Naive thymus-derived CD4-positive, alpha-beta T cell (primary cell): Measurements from ENCODE around the gene CYTH2. TPM values are rescaled to one million over a fixed set of nuclear protein-coding genes. Genes with fewer than 3 reads are reported as not detected.
A peak's percentile ranks its signal among the peaks of the same experiment; 100 is the strongest.

Experiments used
- ATAC-seq: fragments of 150-1000 bp; cut with Tn5 transposase; 2 replicates; pipeline ENCODE4 v1.10.0; 2021; ENCODE audit warnings: mild to moderate bottlenecking, moderate library complexity
- CTCF ChIA-PET: fragments of 350-600 bp; sonication (Branson Sonifier 250); formaldehyde crosslinking; loops from one replicate; lab custom pipeline; 2021; ENCODE audit warnings: antibody characterized with exemption; lab: Charles Lee
- POLR2A ChIA-PET: fragments of 350-600 bp; sonication (Branson Sonifier 250); formaldehyde crosslinking; loops from one replicate; lab custom pipeline; 2021; ENCODE audit warnings: antibody characterized with exemption, inconsistent platforms; lab: Charles Lee
- DNase-seq, 9 donors: peaks; one replicate each; pipeline versions ENCODE4 v3.0.0 to v3.0.0-alpha.2; 2020 to 2022; ENCODE audit warnings: mixed read lengths in 1 of 9
- H3K27ac ChIP-seq: one replicate; pipeline ENCODE4 v1.7.0; 2013; ENCODE audit warnings: mild to moderate bottlenecking, low read depth, low read length, moderate library complexity
- H3K27me3 ChIP-seq, 2 donors: one replicate each; pipeline ENCODE4 v1.7.0; 2013; ENCODE audit warnings: low read length in 2 of 2, mild to moderate bottlenecking in 2 of 2, moderate library complexity in 2 of 2; ENCODE audit not compliant: control insufficient read depth in 2 of 2, insufficient read depth in 2 of 2
- H3K36me3 ChIP-seq, 3 experiments: 1 replicate in 2 of 3; 2 replicates in 1 of 3; pipeline ENCODE4 v1.7.0; 2013; ENCODE audit warnings: low read length in 3 of 3, mild to moderate bottlenecking in 3 of 3, moderate library complexity in 1 of 3; ENCODE audit not compliant: insufficient read depth in 3 of 3, control insufficient read depth in 2 of 3
- H3K4me1 ChIP-seq, 2 donors: one replicate each; pipeline ENCODE4 v1.7.0; 2013; ENCODE audit warnings: low read length in 2 of 2, mild to moderate bottlenecking in 2 of 2, moderate library complexity in 1 of 2; ENCODE audit not compliant: control insufficient read depth in 2 of 2, insufficient read depth in 2 of 2
- H3K4me3 ChIP-seq: 2 replicates; pipeline ENCODE4 v1.7.0; 2013; ENCODE audit warnings: mild to moderate bottlenecking, low read length
- H3K9me3 ChIP-seq, 3 experiments: 1 replicate in 2 of 3; 2 replicates in 1 of 3; pipeline ENCODE4 v1.7.0; 2013; ENCODE audit warnings: low read length in 3 of 3; ENCODE audit not compliant: control insufficient read depth in 2 of 3
- H3K27ac Mint-ChIP-seq, 9 donors: one replicate each; pipeline ENCODE4 v1.8.0; 2020 to 2022; ENCODE audit warnings: mixed read lengths in 9 of 9, mild to moderate bottlenecking in 8 of 9, moderate library complexity in 5 of 9, inconsistent platforms in 2 of 9
- H3K27me3 Mint-ChIP-seq, 5 donors: one replicate each; pipeline ENCODE4 v1.8.0; 2021 to 2022; ENCODE audit warnings: mixed read lengths in 5 of 5, mild to moderate bottlenecking in 1 of 5
- H3K36me3 Mint-ChIP-seq, 5 donors: one replicate each; pipeline ENCODE4 v1.8.0; 2020 to 2022; ENCODE audit warnings: mixed read lengths in 5 of 5, mild to moderate bottlenecking in 3 of 5, inconsistent platforms in 1 of 5
- H3K4me1 Mint-ChIP-seq, 7 donors: one replicate each; pipeline ENCODE4 v1.8.0; 2020 to 2022; ENCODE audit warnings: mixed read lengths in 7 of 7, mild to moderate bottlenecking in 3 of 7, inconsistent platforms in 1 of 7
- H3K4me3 Mint-ChIP-seq, 10 donors: one replicate each; pipeline ENCODE4 v1.8.0; 2020 to 2022; ENCODE audit warnings: mild to moderate bottlenecking in 10 of 10, mixed read lengths in 10 of 10, moderate library complexity in 6 of 10, inconsistent platforms in 2 of 10
- H3K9me3 Mint-ChIP-seq, 11 donors: one replicate each; pipeline ENCODE4 v1.8.0; 2020 to 2022; ENCODE audit warnings: mixed read lengths in 11 of 11, mild to moderate bottlenecking in 4 of 11, inconsistent platforms in 1 of 11, moderate library complexity in 1 of 11
- intact Hi-C, 2 donors: fragments of 100-400 bp; cut with micrococcal nuclease; formaldehyde crosslinking; loops; one replicate each; pipeline ENCODE4 v1.15.1; 2023
- polyA plus RNA-seq, 2 donors: library from polyadenylated mRNA; unstranded; fragments of 300-500 nt; fragmentation: Illumina TruSeq; gene quantifications; one replicate each; pipeline ENCODE4 v1.2.3, GENCODE V29; 2021
- total RNA-seq, 6 experiments: library from RNA in 5 of 6; stranded (reverse) in 5 of 6; gene quantifications; 1 replicate in 5 of 6; 2 replicates in 1 of 6; pipeline ENCODE4 v1.2.3 and lab custom pipeline; 2021 to 2026

Gene CYTH2
- total and polyA plus RNA-seq, 7 experiments from 2014 or later, result 23.6 to 82.1 (median 49.2) TPM

- ChIA-PET CTCF (no interaction called here), POLR2A (interaction anchor here (0.8 kb wide), 1 partner anchor 12 kb away, joined by 3 read pairs; no protein-coding TSS in a partner anchor)
- Histone ChIP-seq H3K27ac (no peak overlapping the region), H3K4me1 (no peaks in the 10 kb centered on the region), H3K4me3 (no peak overlapping the region), H3K9me3 (no peaks in the 10 kb centered on the region), H3K36me3 (peaks cover 7 to 57% (median 8%) of the 10 kb centered on the region in 3 experiments), H3K27me3 (no peaks in the 10 kb centered on the region)
- Mint-ChIP-seq H3K36me3 (peaks cover 4 to 11% (median 4%) of the 10 kb centered on the region in 5 donors), H3K9me3 (no peaks in the 10 kb centered on the region), H3K27me3 (no peaks in the 10 kb centered on the region), H3K4me1 (peaks cover 4 to 11% (median 6%) of the 10 kb centered on the region in 7 donors), H3K4me3 (no peak overlapping the region), H3K27ac (no peak overlapping the region)
- DNase-seq (no peak), ATAC-seq (no peak)
- intact Hi-C loops, result no loop called here
Measured at GRCh38 chr19:48455908-48456562, 13.1 kb upstream of the CYTH2 start.

GRCh38 chr19:48456864-48457263 lies 12.3 kb upstream of the CYTH2 start:
- Histone ChIP-seq H3K9me3 (no peaks in the 10 kb centered on the region), H3K4me3 (no peak overlapping the region), H3K27ac (no peak overlapping the region), H3K36me3 (peaks cover 0 to 49% (median 0%) of the 10 kb centered on the region in 3 experiments), H3K4me1 (no peaks in the 10 kb centered on the region), H3K27me3 (no peaks in the 10 kb centered on the region)
- intact Hi-C loops, result no loop called here
- DNase-seq (no peak), ATAC-seq (no peak)
- POLR2A ChIA-PET, result interaction anchor here (0.6 kb wide), 1 partner anchor 65 kb away, joined by 3 read pairs; no protein-coding TSS in a partner anchor
- Mint-ChIP-seq H3K36me3 (peaks cover 4 to 7% (median 4%) of the 10 kb centered on the region in 5 donors), H3K4me3 (no peak overlapping the region), H3K27me3 (no peaks in the 10 kb centered on the region), H3K4me1 (peaks cover 4 to 9% (median 6%) of the 10 kb centered on the region in 7 donors), H3K27ac (no peak overlapping the region), H3K9me3 (no peaks in the 10 kb centered on the region)
- CTCF ChIA-PET, result interaction anchor here (0.5 kb wide), 1 partner anchor 49 kb away, joined by 3 read pairs; no protein-coding TSS in a partner anchor

GRCh38 chr19:48458016-48458415 lies 11.2 kb upstream of the CYTH2 start:
- no peak for DNase-seq
- no peaks in the 10 kb centered on the region for H3K9me3 ChIP-seq
- ChIA-PET POLR2A (interaction anchor here (0.6 kb wide), 1 partner anchor 10 kb away, joined by 7 read pairs; no protein-coding TSS in a partner anchor), CTCF (no interaction called here)
- no peaks in the 10 kb centered on the region for H3K27me3 ChIP-seq
- no peaks in the 10 kb centered on the region for H3K27me3 Mint-ChIP-seq
- no peaks in the 10 kb centered on the region for H3K4me1 ChIP-seq
- ATAC-seq, result no peak
- H3K36me3 ChIP-seq, result peaks cover 0 to 38% (median 0%) of the 10 kb centered on the region in 3 experiments
- no peak overlapping the region for H3K4me3 ChIP-seq
- peaks cover 3 to 7% (median 4%) of the 10 kb centered on the region in 5 donors for H3K36me3 Mint-ChIP-seq
- intact Hi-C loops, result no loop called here
- no peak overlapping the region for H3K4me3 Mint-ChIP-seq
- no peak overlapping the region for H3K27ac Mint-ChIP-seq
- H3K27ac ChIP-seq, result no peak overlapping the region
- H3K4me1 Mint-ChIP-seq, result peaks cover 4 to 9% (median 6%) of the 10 kb centered on the region in 7 donors
- no peaks in the 10 kb centered on the region for H3K9me3 Mint-ChIP-seq

GRCh38 chr19:48461651-48461981 lies 7.6 kb upstream of the CYTH2 start:
- Mint-ChIP-seq H3K4me1 (peaks cover 0 to 4% (median 0%) of the 10 kb centered on the region in 7 donors), H3K27ac (no peak overlapping the region), H3K9me3 (no peaks in the 10 kb centered on the region), H3K36me3 (peaks cover 0 to 7% (median 0%) of the 10 kb centered on the region in 5 donors), H3K4me3 (no peak overlapping the region), H3K27me3 (no peaks in the 10 kb centered on the region)
- ATAC-seq, result no peak
- H3K36me3 ChIP-seq, result peaks cover 0 to 5% (median 0%) of the 10 kb centered on the region in 3 experiments
- DNase-seq, result no peak
- H3K27me3 ChIP-seq, result no peaks in the 10 kb centered on the region
- ChIA-PET POLR2A (interaction anchor here (0.6 kb wide), 1 partner anchor 263 kb away, joined by 6 read pairs; no protein-coding TSS in a partner anchor), CTCF (no interaction called here)
- H3K4me1 ChIP-seq, result no peaks in the 10 kb centered on the region
- no peaks in the 10 kb centered on the region for H3K9me3 ChIP-seq
- no peak overlapping the region for H3K4me3 ChIP-seq
- H3K27ac ChIP-seq, result no peak overlapping the region
- intact Hi-C loops, result no loop called here

GRCh38 chr19:48461982-48462655 lies 7.0 kb upstream of the CYTH2 start:
- no peaks in the 10 kb centered on the region for H3K9me3 ChIP-seq
- no peak overlapping the region for H3K4me3 ChIP-seq
- Mint-ChIP-seq H3K27ac (no peak overlapping the region), H3K36me3 (peaks cover 0 to 7% (median 0%) of the 10 kb centered on the region in 5 donors), H3K27me3 (no peaks in the 10 kb centered on the region), H3K4me1 (peaks cover 0 to 4% (median 0%) of the 10 kb centered on the region in 7 donors), H3K9me3 (no peaks in the 10 kb centered on the region), H3K4me3 (no peak overlapping the region)
- ATAC-seq (no peak), DNase-seq (no peak)
- ChIA-PET CTCF (no interaction called here), POLR2A (interaction anchor here (0.6 kb wide), 2 partner anchors 498 to 1576 kb away, joined by 3 to 4 read pairs; no protein-coding TSS in a partner anchor)
- intact Hi-C loops, result no loop called here
- peaks cover 0 to under 1% (median 0%) of the 10 kb centered on the region in 3 experiments for H3K36me3 ChIP-seq
- no peak overlapping the region for H3K27ac ChIP-seq
- H3K27me3 ChIP-seq, result no peaks in the 10 kb centered on the region
- no peaks in the 10 kb centered on the region for H3K4me1 ChIP-seq

- no peaks in the 10 kb centered on the region for H3K9me3 ChIP-seq
- CTCF ChIA-PET, result no interaction called here
- H3K27ac ChIP-seq, result no peak overlapping the region
- no peak for DNase-seq
- Mint-ChIP-seq H3K36me3 (peaks cover 0 to 7% (median 0%) of the 10 kb centered on the region in 5 donors), H3K27me3 (no peaks in the 10 kb centered on the region), H3K27ac (peak overlapping the region in 1 of 9 donors; percentile 36), H3K9me3 (no peaks in the 10 kb centered on the region), H3K4me1 (peaks cover 0 to 23% (median 12%) of the 10 kb centered on the region in 7 donors), H3K4me3 (no peak overlapping the region)
- ATAC-seq, result no peak
- H3K4me3 ChIP-seq, result no peak overlapping the region
- H3K36me3 ChIP-seq, result peaks cover 0 to 8% (median 0%) of the 10 kb centered on the region in 3 experiments
- intact Hi-C loops, result loop anchor here (5.0 kb wide), 3 partner anchors 63 to 1177 kb away; partner anchors contain the start of genes RRAS (in 1 of the 2) and SCAF1 (in 1 of the 2)
- H3K27me3 ChIP-seq, result no peaks in the 10 kb centered on the region
- peaks cover 4 to 10% of the 10 kb centered on the region in 2 donors for H3K4me1 ChIP-seq
- POLR2A ChIA-PET, result no interaction called here
Measured at GRCh38 chr19:48465215-48465614, 4.0 kb upstream of the CYTH2 start.
